ENCODE results near the gene DZIP1L.

Gene DZIP1L

DNA sequence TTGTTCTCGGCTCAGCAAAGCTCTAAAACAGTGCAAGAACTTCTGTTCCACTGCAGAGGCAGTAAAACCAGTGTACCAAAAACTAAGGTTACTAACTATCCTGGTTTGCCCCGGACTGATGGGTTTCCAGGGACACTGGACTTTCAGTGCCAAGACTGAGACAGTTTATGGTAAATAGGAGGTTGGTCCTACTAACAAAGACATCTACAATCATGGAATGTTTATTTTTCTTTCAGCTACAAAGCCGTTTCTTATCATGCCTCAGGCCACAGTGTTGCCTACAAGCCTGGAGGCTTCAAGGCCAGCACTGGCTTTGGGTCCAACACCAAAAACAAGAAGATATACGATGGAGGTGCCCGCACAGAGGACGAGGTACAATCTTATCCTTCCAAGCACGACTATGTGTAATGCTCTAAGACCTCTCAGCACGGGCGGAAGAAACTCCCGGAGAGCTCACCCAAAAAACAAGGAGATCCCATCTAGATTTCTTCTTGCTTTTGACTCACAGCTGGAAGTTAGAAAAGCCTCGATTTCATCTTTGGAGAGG, 84.6 kb downstream of the DZIP1L start:
- no peak for DNase-seq

DNA sequence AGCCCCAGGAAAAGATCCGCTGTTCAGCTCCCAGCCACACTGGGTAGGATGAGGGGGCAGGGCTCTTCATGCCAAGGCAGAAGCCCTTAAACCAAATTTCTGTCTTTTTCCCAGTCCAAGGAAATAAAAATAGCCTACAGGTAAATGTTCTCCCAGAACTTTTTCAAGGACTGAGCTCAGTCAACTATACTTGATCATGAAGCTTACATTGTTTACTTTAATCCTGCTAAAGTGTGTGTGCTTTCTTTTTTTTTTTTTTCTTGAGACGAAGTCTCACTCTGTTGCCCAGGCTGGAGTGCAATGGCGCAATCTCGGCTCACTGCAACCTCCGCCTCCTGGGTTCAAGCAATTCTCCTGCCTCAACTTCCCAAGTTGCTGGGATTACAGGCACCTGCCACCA, 87.6 kb downstream of the DZIP1L start:
- DNase-seq = no peak

DNA sequence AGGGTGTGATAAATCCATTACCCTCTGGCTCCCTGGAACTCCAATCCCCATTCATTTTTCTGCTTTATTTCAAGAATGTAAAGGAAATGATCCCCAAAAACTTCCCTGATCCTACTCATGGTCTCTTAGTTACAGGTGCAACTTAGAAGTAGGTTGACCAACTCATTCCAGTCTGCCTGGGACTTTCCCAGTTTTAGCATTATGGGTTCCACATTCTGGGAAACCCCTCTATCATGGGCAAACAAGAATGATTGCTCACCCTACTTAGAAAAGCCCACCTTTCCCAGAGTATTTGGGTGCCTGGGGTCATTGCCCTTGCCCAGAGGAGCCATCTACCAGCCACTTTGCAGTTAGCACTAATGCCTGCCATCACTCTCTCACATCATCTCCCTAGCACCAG, 89.9 kb downstream of the DZIP1L start:
- no peak for DNase-seq

DNA sequence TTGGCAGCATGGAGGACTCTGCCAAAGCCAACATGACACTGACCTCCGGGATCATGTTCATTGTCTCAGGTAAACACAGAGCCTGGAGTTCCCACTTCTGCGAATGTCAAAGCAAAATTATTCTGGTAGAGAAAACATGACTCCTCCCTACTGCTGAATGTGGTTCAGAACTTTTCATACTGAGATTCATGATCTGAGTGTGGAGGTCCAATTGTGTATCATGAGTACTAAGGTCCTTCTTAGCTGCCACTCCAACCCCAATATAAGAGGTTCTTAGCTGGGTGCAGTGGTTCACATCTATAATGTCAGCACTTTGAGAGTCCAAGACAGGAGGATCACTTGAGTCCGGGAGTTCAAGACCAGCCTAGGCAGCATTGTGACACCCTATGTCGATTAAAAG, 91.7 kb downstream of the DZIP1L start:
- no peak for DNase-seq

GRCh38 chr3:138019281-138020069, 95.9 kb downstream of the DZIP1L start:
- no peak for DNase-seq

- DNase-seq = no peak
These were observed 99.3 kb downstream of the DZIP1L start for GRCh38 chr3:138016065-138016464.

GRCh38 chr3:138012526-138012925, 102.9 kb downstream of the DZIP1L start:
- no peak for DNase-seq

Measured in NCI-H510A (cell line).